BJ (cell line): Measurements from ENCODE around the gene INTS7. TPM values are rescaled to one million over a fixed set of nuclear protein-coding genes. Genes with fewer than 3 reads are reported as not detected.

Source experiments
- CTCF ChIA-PET: fragments of 350-600 bp; formaldehyde crosslinking; extraction: SDS; loops from one replicate; lab custom pipeline; 2021; ENCODE audit warnings: antibody characterized with exemption, inconsistent platforms; lab: Yijun Ruan, JAX
- POLR2A ChIA-PET: fragments of 300-600 bp; sonication (Branson Sonifier 250); formaldehyde crosslinking; extraction: SDS; loops from one replicate; lab custom pipeline; 2021; ENCODE audit warnings: antibody characterized with exemption; lab: Charles Lee
- DNase-seq: peaks from one replicate; pipeline ENCODE4 v3.0.0-alpha.2; 2011; ENCODE audit warnings: low read depth
- H3K27me3 ChIP-seq: 2 replicates; pipeline ENCODE4 v1.6.0; 2011; ENCODE audit warnings: low read length; ENCODE audit not compliant: control insufficient read depth, insufficient read depth
- H3K36me3 ChIP-seq: 2 replicates; pipeline ENCODE4 v1.5.1; 2011; ENCODE audit warnings: low read length; ENCODE audit not compliant: control insufficient read depth, insufficient read depth
- H3K4me3 ChIP-seq: 2 replicates; pipeline ENCODE4 v1.5.1; 2011; ENCODE audit warnings: low read depth, mild to moderate bottlenecking, control low read depth, low read length
- polyA plus RNA-seq: library from polyadenylated mRNA; depleted of rRNA; stranded (reverse); fragments of >200 nt; gene quantifications from 2 replicates; pipeline ENCODE4 v1.2.3, GENCODE V29; 2011
- TF ChIP-seq, protein P1 (sequence below): IDR thresholded peaks from 2 replicates; pipeline ENCODE4 v1.5.1; 2011; ENCODE audit warnings: low read depth, mild to moderate bottlenecking, control low read depth, inconsistent platforms, low read length, moderate library complexity; ENCODE audit not compliant: insufficient read depth

Gene INTS7
- polyA plus RNA-seq, 1 experiment, result 11.6 TPM

DNA sequence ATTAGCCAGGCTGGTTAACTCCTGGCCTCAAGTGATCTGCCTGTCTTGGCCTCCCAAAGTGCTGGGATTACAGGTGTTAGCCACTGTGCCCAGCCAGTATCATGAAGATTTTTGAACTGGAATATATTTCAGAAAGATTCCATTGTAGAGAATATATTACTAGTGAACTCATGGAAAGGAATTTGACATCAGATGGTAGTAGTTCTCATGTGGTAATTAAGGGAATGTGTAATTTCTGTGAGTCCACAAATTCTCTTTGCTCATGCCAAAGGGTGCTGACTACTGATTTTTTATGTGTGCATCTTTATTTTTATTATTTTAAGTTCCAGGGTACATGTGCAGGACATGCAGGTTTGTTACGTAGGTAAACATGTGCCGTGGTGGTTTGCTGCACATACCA is 10.6 kb upstream of the INTS7 start:
- ChIA-PET CTCF (interaction anchor here (1.3 to 3.5 kb wide), 2 partner anchors 11 to 16 kb away, joined by 4 to 20 read pairs; partner anchors contain the start of genes DTL and INTS7), POLR2A (no interaction called here)
- no peak for DNase-seq
- Histone ChIP-seq H3K27me3 (no peaks in the 10 kb centered on the region), H3K36me3 (no peaks in the 10 kb centered on the region), H3K4me3 (no peak overlapping the region)
- TF ChIP-seq, protein P1, sequence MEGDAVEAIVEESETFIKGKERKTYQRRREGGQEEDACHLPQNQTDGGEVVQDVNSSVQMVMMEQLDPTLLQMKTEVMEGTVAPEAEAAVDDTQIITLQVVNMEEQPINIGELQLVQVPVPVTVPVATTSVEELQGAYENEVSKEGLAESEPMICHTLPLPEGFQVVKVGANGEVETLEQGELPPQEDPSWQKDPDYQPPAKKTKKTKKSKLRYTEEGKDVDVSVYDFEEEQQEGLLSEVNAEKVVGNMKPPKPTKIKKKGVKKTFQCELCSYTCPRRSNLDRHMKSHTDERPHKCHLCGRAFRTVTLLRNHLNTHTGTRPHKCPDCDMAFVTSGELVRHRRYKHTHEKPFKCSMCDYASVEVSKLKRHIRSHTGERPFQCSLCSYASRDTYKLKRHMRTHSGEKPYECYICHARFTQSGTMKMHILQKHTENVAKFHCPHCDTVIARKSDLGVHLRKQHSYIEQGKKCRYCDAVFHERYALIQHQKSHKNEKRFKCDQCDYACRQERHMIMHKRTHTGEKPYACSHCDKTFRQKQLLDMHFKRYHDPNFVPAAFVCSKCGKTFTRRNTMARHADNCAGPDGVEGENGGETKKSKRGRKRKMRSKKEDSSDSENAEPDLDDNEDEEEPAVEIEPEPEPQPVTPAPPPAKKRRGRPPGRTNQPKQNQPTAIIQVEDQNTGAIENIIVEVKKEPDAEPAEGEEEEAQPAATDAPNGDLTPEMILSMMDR, result no peak

GRCh38 chr1:212044851-212045250 is 9.5 kb upstream of the INTS7 start:
- Histone ChIP-seq H3K36me3 (no peaks in the 10 kb centered on the region), H3K4me3 (no peak overlapping the region), H3K27me3 (no peaks in the 10 kb centered on the region)
- TF ChIP-seq, protein P1, result no peak
- CTCF ChIA-PET, result interaction anchor here (3.5 kb wide), 1 partner anchor 10 kb away, joined by 20 read pairs; the partner anchor contains the start of genes DTL and INTS7
- no peak for DNase-seq
- POLR2A ChIA-PET, result no interaction called here

GRCh38 chr1:212042436-212042835 is 7.1 kb upstream of the INTS7 start:
- H3K4me3 ChIP-seq, result no peak overlapping the region
- ChIA-PET POLR2A (no interaction called here), CTCF (no interaction called here)
- DNase-seq, result no peak
- no peaks in the 10 kb centered on the region for H3K36me3 ChIP-seq
- H3K27me3 ChIP-seq, result no peaks in the 10 kb centered on the region
- TF ChIP-seq, protein P1, result no peak

GRCh38 chr1:212040629-212041412 is 5.5 kb upstream of the INTS7 start:
- ChIA-PET CTCF (interaction anchor here (1.0 to 1.7 kb wide), 2 partner anchors 28 kb away, joined by 3 to 5 read pairs; no protein-coding TSS in a partner anchor), POLR2A (no interaction called here)
- H3K36me3 ChIP-seq, result no peaks in the 10 kb centered on the region
- no peak overlapping the region for H3K4me3 ChIP-seq
- DNase-seq, result no peak
- H3K27me3 ChIP-seq, result no peaks in the 10 kb centered on the region
- TF ChIP-seq, protein P1, result no peak

GRCh38 chr1:212039622-212040021 is 4.3 kb upstream of the INTS7 start:
- Histone ChIP-seq H3K4me3 (no peak overlapping the region), H3K27me3 (no peaks in the 10 kb centered on the region), H3K36me3 (no peaks in the 10 kb centered on the region)
- TF ChIP-seq, protein P1, result no peak
- CTCF ChIA-PET, result interaction anchor here (1.2 to 1.7 kb wide), 3 partner anchors 11 to 438 kb away, joined by 3 to 5 read pairs (median 4); no protein-coding TSS in a partner anchor
- POLR2A ChIA-PET, result no interaction called here
- DNase-seq, result no peak
